H1 (cell line): ENCODE measurements around the gene TGFBI. TPM values are rescaled to one million over a fixed set of nuclear protein-coding genes. Genes with fewer than 3 reads are reported as not detected.

ENCODE experiments used
- CTCF ChIA-PET: fragments of 300-600 bp; sonication (Branson Sonifier 250); formaldehyde crosslinking; loops from one replicate; lab custom pipeline; 2021; ENCODE audit not compliant: partially characterized antibody; lab: Charles Lee
- POLR2A ChIA-PET: fragments of 300-600 bp; sonication (Branson Sonifier 250); formaldehyde crosslinking; loops from one replicate; lab custom pipeline; 2021; ENCODE audit warnings: inconsistent platforms; ENCODE audit not compliant: partially characterized antibody; lab: Charles Lee
- DNase-seq, 2 experiments: peaks; one replicate each; pipeline versions ENCODE4 v3.0.0 to v3.0.0-alpha.2; 2010 to 2022; ENCODE audit warnings: low spot score in 2 of 2, low read depth in 1 of 2, mixed read lengths in 1 of 2
- FAIRE-seq: peaks from 2 replicates; lab custom pipeline; 2011; peaks lifted over from hg19 to GRCh38; lab: Jason Lieb, UNC
- H2AFZ ChIP-seq: 2 replicates; pipeline ENCODE4 v1.8.1; 2012; ENCODE audit warnings: low read length, inconsistent platforms
- H2AK5ac ChIP-seq: 2 replicates; pipeline ENCODE4 v1.6.1; 2013; ENCODE audit warnings: low read depth, low read length
- H2BK120ac ChIP-seq: replicated peaks from 2 replicates; pipeline ENCODE3; 2013; ENCODE audit warnings: low read depth, low read length, inconsistent platforms
- H2BK12ac ChIP-seq: 2 replicates; pipeline ENCODE4 v1.6.1; 2013; ENCODE audit warnings: low read depth, low read length
- H2BK15ac ChIP-seq: 2 replicates; pipeline ENCODE4 v1.6.1; 2013; ENCODE audit warnings: low read length
- H2BK20ac ChIP-seq: 2 replicates; pipeline ENCODE4 v1.6.1; 2013; ENCODE audit warnings: low read length
- H2BK5ac ChIP-seq: 2 replicates; pipeline ENCODE4 v1.6.1; 2013; ENCODE audit warnings: low read depth, low read length
- H3K14ac ChIP-seq: 2 replicates; pipeline ENCODE4 v1.6.1; 2013; ENCODE audit warnings: inconsistent platforms; ENCODE audit not compliant: insufficient read length
- H3K18ac ChIP-seq: 2 replicates; pipeline ENCODE4 v1.6.1; 2013; ENCODE audit warnings: low read length; ENCODE audit errors: extremely low read depth
- H3K23ac ChIP-seq: 2 replicates; pipeline ENCODE4 v1.6.1; 2013; ENCODE audit warnings: inconsistent platforms; ENCODE audit not compliant: insufficient read length
- H3K23me2 ChIP-seq: 2 replicates; pipeline ENCODE4 v1.6.1; 2013; ENCODE audit warnings: low read depth, low read length
- H3K27ac ChIP-seq: 2 replicates; pipeline ENCODE4 v1.6.1; 2011; ENCODE audit warnings: low read depth, low read length, inconsistent platforms
- H3K27me3 ChIP-seq, 4 experiments: replicated peaks in 1 of 4; 1 replicate in 1 of 4; 2 replicates in 3 of 4; pipeline versions ENCODE4 v1.6.1 to v1.8.1; 2011 to 2013; ENCODE audit warnings: low read length in 3 of 4, mild to moderate bottlenecking in 3 of 4, inconsistent platforms in 2 of 4, mixed read lengths in 2 of 4, moderate library complexity in 1 of 4; ENCODE audit not compliant: control insufficient read depth in 3 of 4, insufficient read depth in 3 of 4; ENCODE audit errors: extremely low read depth in 1 of 4
- H3K36me3 ChIP-seq, 4 experiments: 2 replicates each; pipeline versions ENCODE4 v1.6.1 to v1.8.1; 2011 to 2013; ENCODE audit warnings: mild to moderate bottlenecking in 4 of 4, low read length in 3 of 4, moderate library complexity in 2 of 4, control low read depth in 1 of 4, inconsistent platforms in 1 of 4; ENCODE audit not compliant: insufficient read depth in 4 of 4, control insufficient read depth in 2 of 4
- H3K4ac ChIP-seq: replicated peaks from 2 replicates; pipeline ENCODE3; 2013; ENCODE audit warnings: low read length, low read depth, mixed read lengths, inconsistent platforms; ENCODE audit not compliant: insufficient read length
- H3K4me1 ChIP-seq, 4 experiments: replicated peaks in 1 of 4; 1 replicate in 1 of 4; 2 replicates in 3 of 4; pipeline versions ENCODE4 v1.6.1 to v1.8.1; 2011 to 2013; ENCODE audit warnings: low read length in 3 of 4, inconsistent platforms in 2 of 4, mixed read lengths in 1 of 4; ENCODE audit not compliant: insufficient read depth in 4 of 4, control insufficient read depth in 3 of 4
- H3K4me2 ChIP-seq, 2 experiments: 2 replicates each; pipeline versions ENCODE4 v1.6.1 to v1.8.1; 2011 to 2013; ENCODE audit warnings: low read depth in 2 of 2, low read length in 2 of 2, control low read depth in 1 of 2, inconsistent platforms in 1 of 2, mild to moderate bottlenecking in 1 of 2; ENCODE audit not compliant: insufficient read depth in 1 of 2
- H3K4me3 ChIP-seq, 4 experiments: fragments of 200-600, 300-600 bp in 1 of 4; sonication (generic), shearing (Covaris generic), sonication (Bioruptor Twin) in 1 of 4; 2 replicates each; pipeline versions ENCODE4 v1.5.1 to v1.8.1; 2011 to 2016; ENCODE audit warnings: low read length in 4 of 4, low read depth in 3 of 4, control low read depth in 2 of 4, inconsistent platforms in 2 of 4, mild to moderate bottlenecking in 2 of 4, mixed read lengths in 1 of 4, moderate library complexity in 1 of 4; ENCODE audit not compliant: insufficient read depth in 2 of 4; ENCODE audit errors: extremely low read depth in 1 of 4
- H3K56ac ChIP-seq: replicated peaks from 2 replicates; pipeline ENCODE3; 2013; ENCODE audit warnings: low read depth, mild to moderate bottlenecking, mixed read lengths, low read length, inconsistent platforms; ENCODE audit not compliant: insufficient read length
- H3K79me1 ChIP-seq: 2 replicates; pipeline ENCODE4 v1.6.1; 2013; ENCODE audit warnings: low read depth, low read length, control low read depth
- H3K79me2 ChIP-seq, 2 experiments: 2 replicates each; pipeline versions ENCODE4 v1.6.1 to v1.8.1; 2012 to 2013; ENCODE audit warnings: low read length in 2 of 2, mild to moderate bottlenecking in 2 of 2, inconsistent platforms in 1 of 2; ENCODE audit not compliant: insufficient read depth in 2 of 2, control insufficient read depth in 1 of 2
- H3K9ac ChIP-seq, 4 experiments: replicated peaks in 1 of 4; 1 replicate in 1 of 4; 2 replicates in 3 of 4; pipeline versions ENCODE4 v1.6.1 to v1.8.1; 2011 to 2013; ENCODE audit warnings: low read depth in 3 of 4, low read length in 3 of 4, control low read depth in 2 of 4, mild to moderate bottlenecking in 2 of 4, moderate library complexity in 2 of 4, inconsistent platforms in 1 of 4; ENCODE audit errors: extremely low read depth in 1 of 4
- H3K9me3 ChIP-seq, 2 experiments: 2 replicates each; pipeline versions ENCODE4 v1.6.1 to v1.8.1; 2012 to 2013; ENCODE audit warnings: mild to moderate bottlenecking in 2 of 2, moderate library complexity in 2 of 2, control low read depth in 1 of 2, inconsistent platforms in 1 of 2, low read depth in 1 of 2, low read length in 1 of 2, mixed read lengths in 1 of 2; ENCODE audit not compliant: insufficient read depth in 2 of 2
- H4K20me1 ChIP-seq, 2 experiments: replicated peaks in 1 of 2; 2 replicates each; pipeline versions ENCODE3 to v1.8.1; 2011 to 2013; ENCODE audit warnings: inconsistent platforms in 2 of 2, low read length in 2 of 2, mild to moderate bottlenecking in 1 of 2; ENCODE audit not compliant: insufficient read depth in 2 of 2, control insufficient read depth in 1 of 2
- H4K5ac ChIP-seq: 2 replicates; pipeline ENCODE4 v1.6.1; 2013; ENCODE audit warnings: low read length, low read depth, mixed read lengths, inconsistent platforms; ENCODE audit not compliant: insufficient read length
- H4K8ac ChIP-seq: 2 replicates; pipeline ENCODE4 v1.8.0; 2013; ENCODE audit warnings: mild to moderate bottlenecking, moderate library complexity, low read length, inconsistent platforms; ENCODE audit not compliant: insufficient read depth; ENCODE audit errors: extremely low read depth
- H4K91ac ChIP-seq: replicated peaks from 2 replicates; pipeline ENCODE3; 2013; ENCODE audit warnings: low read length, mixed read lengths, inconsistent platforms; ENCODE audit not compliant: insufficient read length
- CHD1 ChIP-seq: IDR thresholded peaks from 2 replicates; pipeline ENCODE4 v1.6.1; 2012; ENCODE audit warnings: low read depth, low read length, improper control_type of control experiment
- CTCF ChIP-seq, 3 experiments: IDR thresholded peaks; 1 replicate in 2 of 3; 2 replicates in 1 of 3; pipeline versions ENCODE4 v1.5.1 to v1.6.1; 2011; ENCODE audit warnings: low read length in 3 of 3, mild to moderate bottlenecking in 3 of 3, inconsistent platforms in 2 of 3, low read depth in 1 of 3, moderate library complexity in 1 of 3; ENCODE audit not compliant: insufficient read depth in 1 of 3; ENCODE audit errors: control extremely low read depth in 1 of 3
- EP300 ChIP-seq, 2 experiments: IDR thresholded peaks; 1 replicate in 1 of 2; 2 replicates in 1 of 2; pipeline ENCODE4 v1.6.1; 2011 to 2012; ENCODE audit warnings: low read depth in 2 of 2, low read length in 2 of 2, mild to moderate bottlenecking in 2 of 2, borderline replicate concordance in 1 of 2, inconsistent platforms in 1 of 2, moderate library complexity in 1 of 2
- EZH2 ChIP-seq: fragments of 200-600 bp; sonication (generic); IDR thresholded peaks from 2 replicates; pipeline ENCODE4 v1.7.1; 2012; ENCODE audit warnings: low read depth, mild to moderate bottlenecking, moderate library complexity, low read length, inconsistent platforms; ENCODE audit not compliant: severe bottlenecking
- GTF2F1 ChIP-seq: IDR thresholded peaks from 2 replicates; pipeline ENCODE4 v1.6.1; 2012; ENCODE audit warnings: low read depth, low read length, improper control_type of control experiment, borderline replicate concordance
- KDM5A ChIP-seq: fragments of 200-600 bp; IDR thresholded peaks from 2 replicates; pipeline ENCODE4 v1.7.1; 2012; ENCODE audit warnings: mild to moderate bottlenecking, low read length, inconsistent platforms, mixed read lengths
- MAX ChIP-seq: IDR thresholded peaks from 2 replicates; pipeline ENCODE4 v1.6.1; 2012; ENCODE audit warnings: inconsistent platforms
- SIRT6 ChIP-seq: IDR thresholded peaks from one replicate; pipeline ENCODE4 v1.7.1; 2012; ENCODE audit warnings: low read length, inconsistent platforms
- SP1 ChIP-seq: IDR thresholded peaks from 2 replicates; pipeline ENCODE4 v1.6.1; 2011; ENCODE audit warnings: low read depth, low read length
- WGBS, 2 experiments: shearing (Covaris generic) in 1 of 2; methylation state at CpG; one replicate each; pipeline versions ENCODE4 v1.1.6 to v1.1.7; 2013 to 2015; ENCODE audit warnings: low lambda C conversion rate in 2 of 2, mixed read lengths in 2 of 2, inconsistent platforms in 1 of 2, low coverage in 1 of 2, missing lambda C conversion rate in 1 of 2; ENCODE audit not compliant: insufficient replicate concordance in 2 of 2, insufficient coverage in 1 of 2, insufficient read length in 1 of 2; ENCODE audit errors: extremely low coverage in 1 of 2, missing lambda C conversion rate in 1 of 2; 5-methylcytosine and 5-hydroxymethylcytosine counted together
- polyA plus RNA-seq, 7 experiments: library from polyadenylated mRNA; depleted of rRNA in 3 of 7; stranded (reverse) in 5 of 7; unstranded in 2 of 7; fragments of >200 nt in 5 of 7; fragments of 200-250 nt in 2 of 7; gene quantifications; 1 replicate in 5 of 7; 2 replicates in 1 of 7; 4 replicates in 1 of 7; pipeline versions ENCODE4 v1.2.1 to v1.2.3, GENCODE V29; 2011 to 2013; ENCODE audit warnings: missing spikeins in 2 of 7, mixed read lengths in 2 of 7
- total RNA-seq: library from RNA; stranded (reverse); fragmentation: NEBNext Ultra II Directional; extraction: Animal tissue kit (Norgen Biotek cat#: 25700); gene quantifications from 2 replicates; pipeline ENCODE4 v1.2.1, GENCODE V29; 2021
- TF ChIP-seq, protein P1 (sequence below): IDR thresholded peaks from 2 replicates; pipeline ENCODE4 v1.6.1; 2011; ENCODE audit warnings: low read length, improper control_type of control experiment

Gene TGFBI
- total and polyA plus RNA-seq, 2 of the 8 experiments (the other 6 are each of a cell fraction or from before 2014, with no cell fraction given) = 6.0 to 8.5 TPM

- Histone ChIP-seq H3K9ac (no peak overlapping the region), H2BK15ac (no peak overlapping the region)
- TF ChIP-seq EZH2 = no peak
- TF ChIP-seq KDM5A = no peak
- no peak for TF ChIP-seq MAX
- TF ChIP-seq CHD1 = no peak
- TF ChIP-seq, protein P1, sequence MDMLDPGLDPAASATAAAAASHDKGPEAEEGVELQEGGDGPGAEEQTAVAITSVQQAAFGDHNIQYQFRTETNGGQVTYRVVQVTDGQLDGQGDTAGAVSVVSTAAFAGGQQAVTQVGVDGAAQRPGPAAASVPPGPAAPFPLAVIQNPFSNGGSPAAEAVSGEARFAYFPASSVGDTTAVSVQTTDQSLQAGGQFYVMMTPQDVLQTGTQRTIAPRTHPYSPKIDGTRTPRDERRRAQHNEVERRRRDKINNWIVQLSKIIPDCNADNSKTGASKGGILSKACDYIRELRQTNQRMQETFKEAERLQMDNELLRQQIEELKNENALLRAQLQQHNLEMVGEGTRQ = no peak
- no peak for TF ChIP-seq EP300 (IDR thresholded peaks at IDR 0.05; ENCODE audit: borderline replicate concordance in 1 of 2, low read depth in 2 of 2, low read length in 2 of 2)
- TF ChIP-seq GTF2F1 = no peak
- TF ChIP-seq CTCF (IDR thresholded peaks at IDR 0.05; ENCODE audit: control extremely low read depth in 1 of 3, insufficient read depth in 1 of 3, low read depth in 1 of 3, low read length in 3 of 3) = no peak
- TF ChIP-seq SP1 = no peak
- no peak for TF ChIP-seq SIRT6
Observed at GRCh38 chr5:136089791-136090190, 61.0 kb downstream of the TGFBI start.

More at GRCh38 chr5:136089791-136090190, 61.0 kb downstream of the TGFBI start:
- H2BK5ac ChIP-seq = no peak overlapping the region
- no peak overlapping the region for H4K8ac ChIP-seq
- no peak overlapping the region for H2BK12ac ChIP-seq
- ChIA-PET POLR2A (interaction anchor here (1.2 kb wide), 1 partner anchor 43 kb away, joined by 3 read pairs; the partner anchor contains the start of gene SMAD5), CTCF (interaction anchor here (0.9 to 1.0 kb wide), 2 partner anchors 10 to 127 kb away, joined by 3 read pairs; no protein-coding TSS in a partner anchor)
- no peak overlapping the region for H3K18ac ChIP-seq
- H2AK5ac ChIP-seq = no peak overlapping the region
- H2AFZ ChIP-seq = no peak overlapping the region
- H3K27ac ChIP-seq = no peak overlapping the region
- no peaks in the 10 kb centered on the region for H3K23me2 ChIP-seq
- no peak overlapping the region for H3K56ac ChIP-seq
- H3K9me3 ChIP-seq = no peaks in the 10 kb centered on the region
- no peak overlapping the region for H4K5ac ChIP-seq
- H3K4me3 ChIP-seq = no peak overlapping the region
- H2BK20ac ChIP-seq = no peak overlapping the region
- no peak overlapping the region for H3K14ac ChIP-seq
- FAIRE-seq = no peak
- no peak overlapping the region for H2BK120ac ChIP-seq
- no peak for DNase-seq
- no peak overlapping the region for H4K91ac ChIP-seq
- no peaks in the 10 kb centered on the region for H4K20me1 ChIP-seq
- H3K4ac ChIP-seq = no peak overlapping the region
- H3K4me2 ChIP-seq = no peak overlapping the region
- no peaks in the 10 kb centered on the region for H3K36me3 ChIP-seq
- no peak overlapping the region for H3K23ac ChIP-seq
- WGBS, 2 experiments = 90% methylated on average over 7 of the region's 7 CpGs; no CpG with 5 or more reads in 1 of the 2 experiments
- H3K4me1 ChIP-seq = no peaks in the 10 kb centered on the region
- H3K79me2 ChIP-seq = no peaks in the 10 kb centered on the region
- no peaks in the 10 kb centered on the region for H3K79me1 ChIP-seq
- no peaks in the 10 kb centered on the region for H3K27me3 ChIP-seq
